H54 (cell line): ENCODE data around the gene SHANK2.

ENCODE experiments used
- DNase-seq: peaks from one replicate; pipeline ENCODE4 v3.0.0; 2011; ENCODE audit warnings: low spot score, mixed read lengths; ENCODE audit not compliant: insufficient read length
- FAIRE-seq: peaks from 3 replicates; lab custom pipeline; 2011; peaks lifted over from hg19 to GRCh38; lab: Jason Lieb, UNC
- POLR2A ChIP-seq: IDR thresholded peaks from 2 replicates; pipeline ENCODE4 v1.6.1; 2011; ENCODE audit warnings: low read depth, mild to moderate bottlenecking, low read length

Gene SHANK2

DNA sequence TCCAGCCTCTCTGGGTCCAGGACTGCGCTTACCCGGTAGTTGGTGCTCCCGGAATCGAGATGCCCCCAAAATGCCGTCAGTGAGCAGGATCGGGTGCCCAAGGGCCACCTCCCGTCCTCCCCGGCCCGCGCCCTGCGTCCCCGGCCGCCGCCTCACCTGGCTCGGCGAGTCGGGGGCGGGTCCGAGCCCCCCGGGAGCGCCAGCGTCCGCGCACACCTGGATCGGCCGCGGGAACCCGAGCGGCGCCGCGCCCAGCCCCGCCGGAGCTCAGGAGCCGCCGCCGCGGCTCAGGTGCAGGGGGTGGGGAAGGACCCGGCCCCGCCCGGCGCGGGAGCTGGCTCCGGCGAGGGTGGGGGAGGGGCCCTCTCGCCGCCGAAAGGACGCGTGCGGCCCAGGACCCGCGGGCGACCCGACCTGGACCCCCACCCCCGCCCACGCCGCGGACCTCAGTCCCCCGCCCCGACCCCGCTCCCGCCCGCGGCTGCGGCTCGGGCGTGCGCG, at the start of gene SHANK2:
TSS of gene SHANK2 (minus strand) at position 309 of the 501 bp plus-strand sequence. CDS start 105,251 bp downstream, outside the sequence.
- no peak for FAIRE-seq
- no peak for TF ChIP-seq POLR2A
- DNase-seq, result no peak

DNA sequence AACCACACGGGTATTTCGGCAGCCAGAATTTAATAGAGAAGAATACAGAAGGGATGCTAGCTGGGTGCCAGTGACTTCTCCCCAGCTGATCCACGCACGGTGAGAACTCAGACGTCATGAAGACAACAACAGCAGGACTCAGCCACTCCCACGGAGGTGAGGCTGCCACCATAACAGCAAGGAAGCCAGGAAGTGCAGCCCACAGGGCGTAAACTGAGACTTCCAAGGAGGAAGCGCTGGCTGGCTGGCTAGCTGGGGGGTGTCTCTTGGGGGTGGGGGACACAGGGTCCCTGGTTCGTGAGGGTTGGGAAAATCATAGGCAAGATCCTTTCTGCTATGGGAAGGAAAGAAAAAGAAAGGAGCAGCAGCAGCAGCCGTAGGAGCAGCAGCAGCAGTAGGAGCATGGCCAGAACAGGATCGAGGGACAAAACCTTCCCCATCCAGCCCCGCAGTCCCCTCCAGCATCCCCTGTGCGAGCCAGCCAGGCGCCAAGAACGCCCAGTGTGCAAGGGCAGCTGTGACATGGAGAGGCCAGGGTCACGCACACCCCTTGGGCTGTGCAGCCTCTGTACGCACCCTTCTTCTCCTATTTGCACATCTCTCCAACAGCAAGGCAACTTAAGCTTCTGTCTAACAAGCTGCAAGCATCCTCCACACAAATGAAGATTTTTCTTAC, 49.6 kb upstream of the SHANK2 start:
- no peak for TF ChIP-seq POLR2A
- DNase-seq, result no peak
- no peak for FAIRE-seq

GRCh38 chr11:71301046-71301857, 48.9 kb upstream of the SHANK2 start:
- no peak for DNase-seq
- FAIRE-seq, result no peak
- TF ChIP-seq POLR2A, result no peak

- DNase-seq, result no peak
- no peak for FAIRE-seq
- no peak for TF ChIP-seq POLR2A
These were observed 47.8 kb upstream of the SHANK2 start for GRCh38 chr11:71300187-71300586.

DNA sequence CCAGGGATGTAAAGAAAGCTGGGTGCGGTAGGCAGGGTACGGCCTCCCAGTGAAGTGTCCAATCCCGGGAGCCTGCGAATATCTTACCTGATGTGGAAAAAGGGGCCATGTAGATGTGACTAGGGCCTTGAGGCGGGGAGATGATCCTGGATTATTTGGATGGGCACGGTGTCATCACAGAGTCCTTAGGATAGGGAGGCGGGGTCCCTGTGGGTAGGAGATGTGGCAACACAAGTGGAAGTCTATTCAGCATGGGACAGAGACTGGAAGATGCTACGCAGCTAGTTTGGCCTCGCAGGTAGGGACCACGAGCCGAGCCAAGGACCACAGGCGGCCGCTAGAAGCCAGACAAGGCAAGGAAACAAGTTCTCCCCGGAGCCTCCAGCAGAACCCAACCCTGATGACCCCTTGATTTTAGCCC, 46.4 kb upstream of the SHANK2 start:
- TF ChIP-seq POLR2A, result no peak
- FAIRE-seq, result no peak
- DNase-seq, result no peak

- no peak for TF ChIP-seq POLR2A
- DNase-seq (no peak), FAIRE-seq (no peak)
These were observed 45.7 kb upstream of the SHANK2 start for GRCh38 chr11:71298016-71298550.

- no peak for FAIRE-seq
- DNase-seq, result no peak
- TF ChIP-seq POLR2A, result no peak
These were observed 42.6 kb upstream of the SHANK2 start for GRCh38 chr11:71294846-71295600.

DNA sequence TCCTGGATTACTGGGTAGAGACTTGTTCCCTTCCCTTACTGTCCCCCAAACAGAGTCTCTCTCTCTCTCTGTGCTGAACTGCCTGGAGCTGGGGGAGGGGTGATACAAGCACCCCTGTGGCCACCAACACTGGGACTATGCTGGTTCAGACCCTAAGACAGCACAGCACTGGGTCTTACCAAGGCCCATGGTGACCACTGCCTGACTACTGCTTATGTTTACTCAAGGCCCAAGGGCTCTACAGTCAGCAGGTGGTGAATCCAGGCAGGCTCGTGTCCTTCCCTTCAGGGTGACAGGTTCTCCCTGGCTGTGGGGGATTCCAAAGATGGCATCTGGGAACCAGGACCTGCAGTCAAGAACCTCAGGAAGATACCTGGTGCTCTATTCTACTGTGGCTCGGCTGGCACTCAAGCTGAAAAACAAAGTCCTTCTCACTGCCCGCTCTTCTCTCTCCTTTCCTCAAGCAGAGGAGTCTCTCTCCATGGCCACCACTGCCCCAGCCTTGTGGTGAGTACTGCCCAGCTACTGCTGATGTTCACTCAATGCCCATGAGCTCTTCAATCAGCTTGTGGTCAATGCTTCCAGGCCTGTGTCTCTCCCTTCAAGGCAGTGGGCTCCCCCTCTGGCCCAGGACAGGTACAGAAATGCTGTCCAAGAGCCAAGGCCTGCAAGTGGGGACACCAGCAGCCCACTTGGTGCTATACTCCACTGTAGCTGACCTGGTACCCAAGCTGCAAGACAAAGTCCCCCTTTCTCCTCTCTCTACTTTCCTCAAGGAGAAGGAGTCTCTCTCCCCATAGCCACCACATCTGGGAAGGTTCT, 41.8 kb upstream of the SHANK2 start:
- TF ChIP-seq POLR2A, result no peak
- DNase-seq, result no peak
- no peak for FAIRE-seq

DNA sequence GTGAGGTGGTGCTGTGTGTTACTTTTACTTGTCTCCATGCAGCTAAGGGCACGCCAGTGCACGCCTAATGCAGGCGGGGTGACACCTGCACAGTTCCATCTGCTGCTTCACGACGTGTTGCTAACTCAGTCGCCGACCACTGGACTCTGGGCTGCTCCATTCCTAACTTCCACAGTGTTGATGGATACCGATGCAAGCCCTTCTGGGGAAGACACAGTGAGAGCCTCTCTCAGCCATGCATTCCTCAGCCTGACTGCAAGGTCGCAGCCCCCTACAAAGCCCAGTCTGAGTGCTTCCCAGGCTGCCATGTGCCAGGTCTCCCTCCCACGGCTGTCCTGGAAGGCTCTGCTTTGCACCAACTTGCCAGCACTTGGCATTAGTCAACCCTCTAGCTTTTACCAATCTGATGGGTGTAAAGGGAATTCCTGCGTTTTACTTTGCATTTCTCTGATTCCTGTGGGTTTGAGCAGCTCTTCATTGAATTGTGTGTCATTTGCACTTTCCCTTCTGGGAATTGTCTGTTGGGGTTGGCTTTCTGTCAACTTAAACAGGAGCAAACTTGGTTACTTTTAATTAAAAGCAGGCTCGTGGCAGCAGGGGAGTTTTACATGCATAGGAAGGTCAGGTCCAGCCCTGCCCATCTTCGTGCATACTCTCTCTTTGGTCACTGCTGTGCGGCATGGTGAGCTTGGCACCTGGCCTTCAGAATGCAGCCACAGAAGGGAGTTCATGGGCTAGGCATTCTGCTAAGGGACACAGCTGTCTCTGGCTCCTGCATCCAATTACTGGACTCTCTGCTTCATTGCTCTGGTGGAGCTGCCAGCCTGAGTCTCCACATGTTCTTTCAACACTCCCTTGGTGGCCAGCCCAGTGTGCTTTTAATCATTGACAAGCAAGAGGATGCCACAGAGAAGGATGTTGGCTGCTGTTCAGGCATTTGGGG, 34.6 kb upstream of the SHANK2 start:
- FAIRE-seq (no peak), DNase-seq (no peak)
- TF ChIP-seq POLR2A, result no peak

GRCh38 chr11:71285111-71285510, 32.7 kb upstream of the SHANK2 start:
- FAIRE-seq (no peak), DNase-seq (no peak)
- TF ChIP-seq POLR2A, result no peak

- no peak for FAIRE-seq
- no peak for DNase-seq
- no peak for TF ChIP-seq POLR2A
These were observed 32.2 kb upstream of the SHANK2 start for GRCh38 chr11:71284525-71285092.

DNA sequence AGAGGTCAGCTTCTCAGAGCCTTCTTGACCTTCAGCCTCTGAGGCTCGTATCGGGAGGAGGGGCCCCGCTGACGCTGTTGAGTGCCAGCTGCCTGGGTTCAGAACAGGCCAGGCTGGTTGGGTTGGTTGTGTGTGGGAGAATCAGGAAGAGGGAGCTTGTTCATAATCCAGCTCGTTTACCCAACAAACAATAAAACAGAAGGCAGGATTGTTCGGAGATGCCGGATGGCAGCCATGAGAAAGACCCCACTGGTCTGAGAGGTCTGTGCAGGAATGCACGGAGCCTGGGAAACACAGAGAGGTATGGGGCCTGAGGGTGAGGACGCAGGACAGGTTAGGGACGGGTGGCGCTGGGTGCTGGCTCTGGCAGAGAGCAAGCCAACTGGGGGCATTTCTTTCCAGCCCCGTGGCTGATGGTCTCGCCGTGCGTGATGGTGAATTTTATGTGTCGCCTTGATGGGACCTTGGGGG, 31.6 kb upstream of the SHANK2 start:
- TF ChIP-seq POLR2A, result no peak
- no peak for DNase-seq
- FAIRE-seq, result no peak
